Epidermal melanocyte (primary cell): ENCODE data around the gene KCNQ1.

ENCODE experiments used
- DNase-seq: peaks from one replicate; pipeline ENCODE4 v3.0.0; 2011; ENCODE audit warnings: low spot score; ENCODE audit not compliant: insufficient read length

Gene KCNQ1

DNA sequence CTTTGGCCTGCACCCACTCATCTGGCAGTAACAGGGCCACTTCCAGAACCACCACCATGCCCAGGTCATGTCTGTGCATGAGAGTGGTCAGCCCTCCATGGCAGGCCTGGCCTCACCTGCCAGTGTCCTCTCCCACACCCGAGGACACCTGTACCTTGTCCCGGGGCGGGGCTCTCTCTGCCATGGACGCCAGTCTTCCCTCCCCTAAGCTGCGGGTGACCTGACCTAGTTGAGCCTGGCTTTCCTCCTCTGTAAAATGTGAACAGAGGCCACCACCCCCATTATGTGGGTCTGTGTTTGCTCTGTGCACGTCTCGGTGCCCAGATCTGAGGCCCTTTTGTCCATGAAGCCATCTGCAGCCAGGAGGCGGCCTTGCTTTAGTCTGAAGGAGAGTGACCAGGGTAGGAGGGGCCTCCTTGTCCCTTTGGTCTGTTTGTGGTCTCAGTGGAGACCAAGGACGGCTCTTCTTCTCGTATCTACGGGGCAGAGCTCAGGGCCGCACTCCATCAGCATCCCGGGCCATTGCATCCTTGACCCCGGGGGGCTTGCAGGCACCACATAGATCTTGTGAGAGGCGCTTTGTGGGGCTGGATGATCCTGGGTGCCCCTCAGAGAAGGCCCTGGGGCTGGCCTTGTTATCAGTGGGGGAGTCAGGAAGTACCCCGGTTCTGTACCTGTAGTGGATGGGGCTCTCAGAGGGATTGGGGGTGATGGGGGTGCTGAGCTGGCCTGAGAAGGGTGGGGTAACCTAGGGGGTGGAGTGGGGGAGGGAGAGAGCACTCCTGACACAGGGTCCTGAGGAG lies 121.6 kb downstream of the KCNQ1 start:
- DNase-seq = no peak

DNA sequence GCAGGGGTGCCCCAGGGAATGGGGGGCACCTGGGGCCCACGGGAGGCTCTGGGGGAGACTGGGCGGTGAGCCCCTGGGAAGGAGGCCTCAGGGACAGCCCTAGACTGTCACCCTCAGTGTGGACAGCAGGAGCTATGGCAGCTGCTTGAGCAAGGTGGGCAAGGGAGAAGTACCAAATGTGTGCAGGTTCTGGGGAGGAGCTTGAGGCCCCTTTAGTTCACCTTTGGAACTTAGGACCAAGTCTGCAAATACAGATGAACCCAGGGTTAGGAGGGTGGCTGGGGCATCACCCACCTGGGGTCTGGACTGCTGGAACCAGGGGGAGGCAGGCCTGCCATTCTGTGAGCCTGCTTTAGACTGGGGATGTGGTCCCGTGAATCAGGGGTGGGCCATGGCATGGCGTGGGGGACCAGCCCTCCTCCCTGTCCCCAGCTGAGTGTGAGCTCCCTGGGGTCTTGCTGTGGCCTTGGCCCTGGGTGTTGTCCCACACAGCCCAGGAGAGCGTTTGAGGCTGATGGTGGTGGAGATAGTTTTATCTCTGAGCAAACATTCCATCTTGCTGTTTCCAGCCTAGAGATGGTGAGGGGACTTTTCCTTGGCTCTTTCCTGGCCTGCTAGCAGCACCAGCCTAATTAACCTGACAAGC lies 122.3 kb downstream of the KCNQ1 start:
- no peak for DNase-seq

- no peak for DNase-seq
These were observed 124.5 kb downstream of the KCNQ1 start for GRCh38 chr11:2569321-2569721.

DNA sequence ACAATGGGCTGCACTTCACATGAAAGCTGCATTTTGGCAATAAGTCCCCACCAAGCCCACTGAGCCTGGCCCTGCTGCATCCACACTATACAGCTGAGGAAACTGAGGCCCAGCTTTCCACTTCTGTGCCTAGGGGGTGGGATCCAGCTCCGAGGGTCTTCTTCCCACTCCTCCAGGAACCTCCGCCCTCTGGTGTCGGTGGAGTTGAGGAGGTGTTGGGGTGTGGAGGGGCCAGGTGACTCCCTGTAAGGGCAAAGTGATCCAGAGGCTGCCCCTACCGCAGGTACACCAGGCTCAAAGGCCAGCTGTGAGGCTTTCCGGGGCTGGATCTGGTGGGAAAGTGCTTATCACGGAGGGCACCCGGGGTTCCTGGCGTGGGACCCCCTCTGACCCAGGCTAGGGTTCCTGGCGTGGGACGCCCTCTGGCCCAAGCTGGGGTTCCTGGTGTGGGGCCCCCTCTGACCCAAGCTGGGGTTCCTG lies 125.0 kb downstream of the KCNQ1 start:
- no peak for DNase-seq

DNA sequence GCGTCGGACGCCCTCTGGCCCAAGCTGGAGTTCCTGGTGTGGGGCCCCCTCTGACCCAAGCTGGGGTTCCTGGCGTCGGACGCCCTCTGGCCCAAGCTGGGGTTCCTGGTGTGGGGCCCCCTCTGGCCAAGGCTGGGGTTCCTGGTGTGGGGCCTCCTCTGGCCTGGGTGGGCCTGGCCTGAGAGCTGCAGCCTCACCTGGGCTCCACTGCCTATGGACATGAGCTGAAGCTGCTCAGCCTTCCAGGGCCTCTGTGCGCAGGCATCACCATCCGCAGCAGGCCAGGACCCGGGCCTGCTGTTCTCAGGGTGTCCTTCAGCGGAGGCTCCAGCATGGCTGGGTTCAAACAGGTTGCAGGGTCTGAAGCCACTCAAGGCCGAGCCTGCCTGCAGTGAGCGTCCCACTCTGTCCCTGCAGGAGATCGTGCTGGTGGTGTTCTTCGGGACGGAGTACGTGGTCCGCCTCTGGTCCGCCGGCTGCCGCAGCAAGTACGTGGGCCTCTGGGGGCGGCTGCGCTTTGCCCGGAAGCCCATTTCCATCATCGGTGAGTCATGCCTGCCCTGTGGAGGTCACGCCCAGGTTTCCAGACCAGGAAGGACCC lies 125.5 kb downstream of the KCNQ1 start:
- DNase-seq = no peak

DNA sequence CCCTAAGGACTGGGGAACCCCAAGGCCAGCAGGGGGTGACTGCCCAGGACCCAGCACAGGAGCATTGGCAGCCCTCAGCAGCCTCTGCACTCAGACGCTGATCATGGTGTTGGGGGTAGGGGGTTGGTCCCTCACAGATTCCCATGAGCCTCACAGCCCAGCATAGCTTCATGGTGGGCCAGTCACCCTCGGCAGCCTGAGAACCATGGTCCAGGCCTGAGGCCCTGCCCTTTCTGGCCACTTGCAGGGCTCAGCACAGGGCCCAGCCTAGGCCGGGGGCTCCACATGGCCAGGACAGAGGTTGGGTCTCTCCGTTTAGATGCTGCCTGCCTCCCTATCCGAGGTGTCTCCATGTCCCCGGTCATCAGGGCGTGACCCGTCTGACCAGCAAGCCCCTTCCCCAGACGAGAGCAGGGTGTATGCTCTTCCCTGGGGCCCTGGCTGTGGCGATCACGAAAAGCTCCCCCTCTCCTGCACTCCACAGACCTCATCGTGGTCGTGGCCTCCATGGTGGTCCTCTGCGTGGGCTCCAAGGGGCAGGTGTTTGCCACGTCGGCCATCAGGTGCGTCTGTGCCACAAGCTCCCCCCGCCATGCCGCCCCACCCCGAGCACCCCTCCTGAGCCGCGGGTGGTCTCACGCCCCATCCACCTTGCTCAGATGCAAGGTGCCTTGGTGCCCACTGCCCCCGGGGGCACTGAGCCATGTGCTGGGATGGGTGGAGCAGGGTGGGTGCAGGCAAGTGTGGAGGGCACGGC lies 126.2 kb downstream of the KCNQ1 start:
- DNase-seq = no peak

DNA sequence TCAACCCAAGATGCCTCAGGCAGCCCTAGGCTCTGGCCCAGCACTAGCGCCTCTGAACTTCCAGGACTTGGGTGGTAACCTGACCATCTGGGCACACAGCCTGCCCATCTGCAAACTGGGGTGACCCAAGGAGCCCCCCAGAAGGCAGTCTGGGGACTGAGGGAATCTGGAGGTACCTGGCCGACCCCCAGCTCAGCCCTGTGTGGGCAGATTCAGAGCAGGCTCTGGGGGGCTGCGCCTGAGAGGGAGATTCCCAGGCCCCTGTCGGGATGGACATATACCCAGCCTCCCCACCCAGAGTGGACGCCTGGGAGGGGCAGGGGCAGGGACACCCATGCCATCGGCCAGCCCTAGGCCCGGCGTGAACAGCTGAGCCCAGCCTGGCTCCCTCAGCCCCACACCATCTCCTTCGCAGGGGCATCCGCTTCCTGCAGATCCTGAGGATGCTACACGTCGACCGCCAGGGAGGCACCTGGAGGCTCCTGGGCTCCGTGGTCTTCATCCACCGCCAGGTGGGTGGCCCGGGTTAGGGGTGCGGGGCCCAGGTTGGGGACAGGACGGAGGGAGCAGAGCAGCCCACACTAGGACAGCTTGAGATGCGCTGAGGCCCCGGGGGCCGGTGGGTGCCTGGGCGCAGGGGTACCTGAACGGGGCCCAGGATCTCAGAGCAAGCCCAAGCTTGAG lies 126.9 kb downstream of the KCNQ1 start:
- DNase-seq = no peak

DNA sequence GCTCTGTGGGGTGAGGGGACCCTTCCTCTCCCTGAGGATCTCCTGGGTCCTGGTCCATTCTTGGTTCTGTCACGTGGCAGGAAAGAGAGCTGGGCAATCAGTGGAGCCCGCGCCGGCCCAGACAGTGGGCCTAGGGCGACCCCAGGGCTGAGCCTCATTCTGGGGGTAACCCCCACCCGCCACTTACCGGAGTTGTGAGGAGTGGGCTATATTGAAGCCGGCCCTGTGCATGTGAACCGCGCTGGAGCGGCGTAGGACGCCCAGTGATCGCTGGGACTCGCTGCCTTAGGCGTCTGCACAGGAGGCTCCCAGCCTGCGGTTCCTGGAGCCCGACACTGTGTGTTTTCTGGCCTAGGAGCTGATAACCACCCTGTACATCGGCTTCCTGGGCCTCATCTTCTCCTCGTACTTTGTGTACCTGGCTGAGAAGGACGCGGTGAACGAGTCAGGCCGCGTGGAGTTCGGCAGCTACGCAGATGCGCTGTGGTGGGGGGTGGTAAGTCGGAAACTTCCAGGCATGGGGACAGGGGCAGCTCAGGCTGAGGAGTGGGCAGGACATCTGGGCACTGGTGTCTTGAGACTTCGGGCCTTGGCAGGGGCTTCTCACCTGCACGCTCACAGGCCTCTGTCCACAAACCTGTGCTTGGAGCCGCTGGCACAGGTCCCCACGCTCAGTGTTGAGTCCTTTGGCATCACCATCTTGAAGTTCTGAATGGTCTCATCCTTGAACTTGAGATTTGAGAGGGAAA lies 127.9 kb downstream of the KCNQ1 start:
- DNase-seq = no peak

DNA sequence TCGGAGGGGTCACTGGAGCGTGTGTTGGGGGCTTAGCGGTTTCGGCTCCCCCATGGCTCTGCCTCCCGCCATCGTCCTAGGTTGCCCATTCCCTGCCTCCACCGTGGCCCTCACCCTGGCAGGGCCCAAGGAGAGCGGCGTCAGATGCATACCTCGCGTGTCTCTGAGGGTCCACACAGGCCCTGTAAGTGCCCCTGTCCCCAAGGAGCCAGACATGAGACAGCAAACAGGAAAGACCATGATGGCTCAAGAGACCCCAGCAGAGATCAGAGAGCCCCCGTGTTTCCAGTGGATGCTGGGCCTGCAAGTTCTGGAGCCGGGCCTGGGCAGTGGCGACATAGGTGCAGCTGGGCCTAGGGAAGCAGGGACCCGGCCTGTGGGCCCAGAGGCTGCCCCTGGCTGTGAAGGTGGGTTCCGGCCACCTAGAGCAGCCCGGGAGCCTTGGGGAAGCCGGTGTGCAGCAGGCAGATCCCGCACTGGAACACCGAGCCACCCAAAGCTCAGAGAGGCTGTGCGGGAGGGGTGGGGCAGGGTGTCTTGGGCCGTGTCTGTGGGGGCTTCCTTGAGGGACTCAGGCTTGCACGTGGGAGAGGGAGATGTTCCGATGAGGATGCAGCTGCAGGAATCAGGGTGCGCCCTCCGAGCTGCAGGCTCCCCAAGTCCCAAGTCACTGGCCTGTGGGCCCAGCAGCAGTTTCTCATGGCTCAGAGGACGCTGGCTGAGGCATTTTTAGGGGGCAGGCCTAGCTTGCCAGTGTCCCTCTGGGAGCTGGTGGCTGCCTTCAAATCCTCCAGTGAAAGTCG lies 128.6 kb downstream of the KCNQ1 start:
- DNase-seq = no peak

- DNase-seq = no peak
These were observed 129.3 kb downstream of the KCNQ1 start for GRCh38 chr11:2574043-2574552.

DNA sequence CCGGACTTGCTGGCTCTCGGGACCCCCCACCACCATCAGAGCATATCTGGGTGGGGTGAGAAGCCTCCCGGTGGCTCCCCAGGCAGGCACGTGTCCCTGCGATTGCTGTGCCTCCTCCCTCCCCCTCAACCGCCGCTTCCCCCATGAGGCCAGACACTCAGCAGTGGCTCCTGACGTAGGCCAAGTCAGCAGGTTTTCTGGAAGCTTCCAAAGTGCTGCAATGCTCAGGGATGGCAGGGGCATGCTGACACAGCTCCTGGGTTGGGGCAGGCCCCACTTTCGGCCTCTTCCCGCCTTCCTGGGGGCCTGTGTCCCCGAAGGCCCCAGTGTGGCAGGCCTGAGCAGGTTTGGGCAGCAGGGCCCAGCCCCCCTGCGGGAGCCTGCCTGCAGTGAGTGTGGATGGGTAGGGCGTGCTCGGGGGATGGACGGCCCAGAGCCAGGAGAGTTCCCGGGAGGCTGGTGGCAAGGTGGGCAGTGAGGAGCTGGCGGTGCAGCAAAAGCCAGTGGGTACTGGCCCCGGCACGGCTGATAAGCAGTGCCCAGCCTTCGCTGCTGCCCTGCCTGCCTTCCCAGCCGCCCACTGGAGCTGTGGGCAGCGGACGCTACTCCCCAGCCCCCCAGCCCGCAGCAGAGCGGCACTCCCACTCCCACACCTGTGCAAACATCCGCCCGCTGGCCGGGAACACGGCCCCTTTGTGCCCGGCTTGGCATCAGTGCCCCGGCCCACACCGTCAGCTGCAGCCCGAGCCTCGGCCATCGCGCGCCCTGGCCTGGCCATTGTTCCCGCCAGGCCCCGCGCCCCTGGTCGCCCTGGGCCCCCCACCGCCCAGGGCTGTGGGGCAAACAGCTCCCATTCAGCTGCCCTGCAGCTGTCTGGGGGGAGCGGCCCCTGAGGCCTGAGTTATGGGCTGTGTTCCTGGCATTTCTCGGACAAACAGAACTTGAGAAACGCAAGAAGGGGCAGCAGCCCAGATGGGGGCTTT lies 130.0 kb downstream of the KCNQ1 start:
- DNase-seq = no peak

DNA sequence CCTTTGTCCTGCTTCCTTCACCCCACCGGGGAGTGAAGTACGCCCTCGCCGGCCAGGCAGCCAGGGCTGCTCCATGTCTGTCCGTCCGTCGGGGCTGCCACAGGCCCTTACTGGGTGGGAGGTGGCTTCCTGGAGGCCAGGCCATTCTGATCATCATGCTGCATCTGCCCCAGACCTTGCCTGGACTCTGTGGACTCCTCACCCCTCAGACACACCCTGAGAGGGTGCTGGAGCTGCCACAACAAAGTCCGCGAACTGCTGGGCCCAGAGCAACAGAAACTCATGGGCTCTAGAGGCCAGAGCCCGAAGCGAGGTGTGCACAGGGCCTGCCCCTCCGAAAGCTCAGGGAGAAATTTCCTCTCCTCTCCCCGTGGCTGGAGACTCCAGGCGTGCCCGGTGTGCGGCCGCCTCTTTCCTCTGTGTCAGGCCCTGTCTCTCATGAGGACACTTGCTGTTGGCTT lies 130.8 kb downstream of the KCNQ1 start:
- DNase-seq = no peak

GRCh38 chr11:2576111-2576510 lies 131.3 kb downstream of the KCNQ1 start:
- DNase-seq = no peak

- no peak for DNase-seq
These were observed 131.7 kb downstream of the KCNQ1 start for GRCh38 chr11:2576549-2576948.

DNA sequence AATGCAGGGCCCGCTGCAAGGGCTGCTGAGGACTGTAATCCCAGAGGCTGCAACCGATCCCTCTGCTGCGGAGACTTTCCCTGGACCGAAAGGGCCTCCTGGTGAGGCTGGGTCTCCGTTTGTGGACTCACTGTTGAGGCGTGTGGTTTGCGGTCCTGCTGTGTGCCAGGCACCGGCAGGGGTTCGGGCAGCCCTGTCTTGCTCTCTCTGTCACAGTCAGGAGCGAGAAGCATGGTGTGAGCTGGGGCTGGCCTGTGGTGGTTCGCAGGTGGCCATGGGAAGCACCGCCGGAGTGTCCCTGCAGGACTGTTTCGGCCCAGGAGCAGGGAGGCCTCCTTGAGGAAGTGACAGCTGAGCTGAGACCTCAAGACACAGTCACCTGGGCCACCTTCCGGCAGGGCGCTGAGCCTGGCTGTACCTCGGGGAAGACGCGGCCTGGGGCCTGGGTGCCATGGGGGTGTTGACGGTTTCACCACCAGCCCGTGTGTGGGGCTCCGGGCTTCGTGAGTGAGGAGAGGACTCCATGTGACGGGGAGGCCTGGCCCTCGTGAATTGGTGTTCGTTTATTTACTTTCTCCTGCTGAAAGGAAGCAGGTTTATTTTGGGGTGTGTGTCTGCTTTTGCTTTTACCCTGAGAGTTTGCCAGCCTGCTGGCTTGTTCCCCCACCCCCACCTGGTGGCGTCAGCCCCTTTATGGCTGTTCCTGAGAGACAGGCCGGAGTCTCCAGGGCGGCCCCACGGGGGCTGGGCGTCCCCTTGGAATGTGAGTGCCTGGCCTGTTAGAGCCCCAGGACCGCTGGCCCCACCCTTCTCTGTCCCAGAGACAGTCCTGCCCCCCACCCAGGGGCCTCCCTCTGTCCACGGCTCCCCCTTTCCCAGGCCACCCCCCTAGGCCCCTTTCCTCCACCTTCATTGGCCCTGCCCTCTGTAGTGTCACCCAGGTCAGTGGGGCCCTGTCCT lies 132.5 kb downstream of the KCNQ1 start:
- no peak for DNase-seq

- no peak for DNase-seq
These were observed 133.5 kb downstream of the KCNQ1 start for GRCh38 chr11:2577991-2578928.
